ENCODE measurements around the gene GLTPD2.
"Not testable (repeated sequence)": the region's sequence is repeated elsewhere in the genome, so short reads cannot be mapped to it uniquely, and the experiment has no call there.

- TF ChIP-seq CTCF (IDR thresholded peaks at IDR 0.05); POLR2AphosphoS5 (IDR thresholded peaks at IDR 0.05; ENCODE audit: low read depth, low read length); SIN3A (IDR thresholded peaks at IDR 0.05; ENCODE audit: borderline replicate concordance, insufficient read depth, low read depth, low read length); REST (IDR thresholded peaks at IDR 0.05; ENCODE audit: insufficient read depth in 1 of 2, low read depth in 2 of 2, low read length in 1 of 2): not testable (repeated sequence)
Observed at GRCh38 chr17:4832829-4833177, 44.0 kb downstream of the GLTPD2 start.

Data from Panc1 (cell line).